WI38 (cell line): ENCODE results near the gene CPD.
"Not testable (repeated sequence)": the region's sequence is repeated elsewhere in the genome, so short reads cannot be mapped to it uniquely, and the experiment has no call there.

ENCODE experiments used
- H3K4me3 ChIP-seq: 2 replicates; pipeline ENCODE4 v1.5.1; 2011; ENCODE audit warnings: low read depth, mild to moderate bottlenecking, control low read depth, low read length
- TF ChIP-seq, protein P1 (sequence below): IDR thresholded peaks from 2 replicates; pipeline ENCODE4 v1.5.1; 2012; ENCODE audit warnings: low read depth, mild to moderate bottlenecking, control low read depth, low read length

CPD gene

GRCh38 chr17:30345527-30346075 is 33.1 kb upstream of the CPD start:
- H3K4me3 ChIP-seq = no peak overlapping the region
- TF ChIP-seq, protein P1, sequence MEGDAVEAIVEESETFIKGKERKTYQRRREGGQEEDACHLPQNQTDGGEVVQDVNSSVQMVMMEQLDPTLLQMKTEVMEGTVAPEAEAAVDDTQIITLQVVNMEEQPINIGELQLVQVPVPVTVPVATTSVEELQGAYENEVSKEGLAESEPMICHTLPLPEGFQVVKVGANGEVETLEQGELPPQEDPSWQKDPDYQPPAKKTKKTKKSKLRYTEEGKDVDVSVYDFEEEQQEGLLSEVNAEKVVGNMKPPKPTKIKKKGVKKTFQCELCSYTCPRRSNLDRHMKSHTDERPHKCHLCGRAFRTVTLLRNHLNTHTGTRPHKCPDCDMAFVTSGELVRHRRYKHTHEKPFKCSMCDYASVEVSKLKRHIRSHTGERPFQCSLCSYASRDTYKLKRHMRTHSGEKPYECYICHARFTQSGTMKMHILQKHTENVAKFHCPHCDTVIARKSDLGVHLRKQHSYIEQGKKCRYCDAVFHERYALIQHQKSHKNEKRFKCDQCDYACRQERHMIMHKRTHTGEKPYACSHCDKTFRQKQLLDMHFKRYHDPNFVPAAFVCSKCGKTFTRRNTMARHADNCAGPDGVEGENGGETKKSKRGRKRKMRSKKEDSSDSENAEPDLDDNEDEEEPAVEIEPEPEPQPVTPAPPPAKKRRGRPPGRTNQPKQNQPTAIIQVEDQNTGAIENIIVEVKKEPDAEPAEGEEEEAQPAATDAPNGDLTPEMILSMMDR = no peak

DNA sequence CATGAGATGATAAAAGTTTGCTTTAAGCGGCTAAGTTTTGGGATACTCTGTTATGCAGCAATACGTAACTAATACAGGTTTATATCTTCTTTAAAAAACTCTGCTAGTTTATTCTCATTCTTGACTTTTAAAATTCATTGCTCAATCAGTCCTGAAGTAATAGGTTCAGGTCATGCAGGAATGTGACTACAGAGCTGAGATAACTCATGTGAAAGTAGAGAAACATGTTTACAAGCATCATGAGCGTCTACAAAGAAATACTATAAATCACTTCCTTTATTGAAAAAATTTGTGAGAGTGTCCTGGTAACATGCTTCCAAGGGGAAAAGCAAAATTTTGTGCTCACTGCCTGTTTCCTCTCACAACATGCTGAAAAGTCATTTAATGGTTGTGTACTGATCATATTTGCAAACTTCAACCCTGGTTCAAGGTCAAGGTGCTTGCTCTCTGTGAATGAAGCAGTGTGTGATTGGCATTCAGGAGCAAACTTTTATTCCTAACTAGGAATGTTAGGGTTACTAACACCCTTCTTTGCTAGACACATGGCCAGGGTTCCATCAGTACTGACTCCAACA is 32.4 kb upstream of the CPD start:
- TF ChIP-seq, protein P1 = no peak

GRCh38 chr17:30347488-30347887 is 31.2 kb upstream of the CPD start:
- H3K4me3 ChIP-seq = no peak overlapping the region
- TF ChIP-seq, protein P1 = no peak

More for the DNA sequence above, 32.4 kb upstream of the CPD start:
- no peak overlapping the region for H3K4me3 ChIP-seq

DNA sequence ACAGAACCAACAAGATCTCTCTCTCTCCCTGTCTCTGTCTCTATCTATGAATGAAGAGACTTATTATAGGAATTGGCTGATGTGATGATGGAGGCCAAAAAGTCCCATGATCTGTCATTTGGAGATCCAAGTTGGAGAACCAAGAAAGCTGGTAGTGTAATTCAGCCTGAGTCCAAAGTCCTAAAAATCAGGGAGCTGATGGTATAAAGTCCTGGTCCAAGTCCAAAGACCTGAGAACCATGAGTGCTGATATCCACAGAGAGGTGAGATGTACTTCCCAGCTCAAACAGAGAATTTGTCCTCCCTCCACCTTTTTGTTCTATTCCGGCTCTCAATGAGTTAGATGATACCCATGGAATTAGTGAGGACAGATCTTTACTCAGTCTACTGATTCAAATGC is 29.5 kb upstream of the CPD start:
- TF ChIP-seq, protein P1 = no peak
- no peak overlapping the region for H3K4me3 ChIP-seq

DNA sequence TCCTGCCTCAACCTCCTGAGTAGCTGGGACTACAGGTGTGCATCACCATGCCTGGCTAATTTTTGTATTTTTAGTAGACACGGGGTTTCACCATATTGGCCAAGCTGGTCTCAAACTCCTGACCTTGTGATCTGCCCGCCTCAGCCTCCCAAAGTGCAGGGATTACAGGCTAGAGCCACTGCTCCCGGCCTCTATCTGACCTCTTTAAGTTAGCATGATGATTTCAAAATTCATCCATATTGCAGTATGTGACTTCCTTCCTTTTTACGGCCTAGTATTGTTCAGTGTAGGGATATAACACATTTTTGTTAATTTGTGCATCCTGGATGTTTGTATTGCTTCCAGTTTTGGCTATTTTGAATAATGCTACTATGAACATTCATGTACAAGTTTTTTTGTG is 27.5 kb upstream of the CPD start:
- H3K4me3 ChIP-seq = not testable (repeated sequence)

DNA sequence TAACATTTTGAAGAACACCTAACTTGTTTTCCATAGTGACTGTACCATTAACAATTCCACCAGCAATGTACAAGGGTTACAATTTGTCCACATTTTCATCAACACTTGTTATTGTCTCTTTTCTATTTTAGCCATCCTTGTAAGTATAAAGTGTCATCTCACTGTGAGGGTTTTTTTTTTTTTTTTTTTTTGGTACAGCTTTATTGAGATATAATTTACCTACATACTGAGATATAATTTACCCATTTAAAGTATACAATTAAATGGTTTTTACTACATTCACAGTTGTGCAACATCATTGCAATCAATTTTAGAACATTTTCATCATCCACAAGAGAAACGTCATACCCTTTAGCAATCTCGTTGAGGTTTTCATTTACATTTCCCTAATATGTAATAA is 27.0 kb upstream of the CPD start:
- H3K4me3 ChIP-seq = no peak overlapping the region
- TF ChIP-seq, protein P1 = no peak

- TF ChIP-seq, protein P1 = no peak
- no peak overlapping the region for H3K4me3 ChIP-seq
Observed at GRCh38 chr17:30352240-30352814, 26.4 kb upstream of the CPD start.

- H3K4me3 ChIP-seq = no peak overlapping the region
- TF ChIP-seq, protein P1 = no peak
Observed at GRCh38 chr17:30354701-30355100, 24.0 kb upstream of the CPD start.
